Measurements from ENCODE around the gene SLC35B3.

- TF ChIP-seq EZH2 (IDR thresholded peaks at IDR 0.05; ENCODE audit: borderline replicate concordance, low read depth, low read length, poor library complexity, severe bottlenecking): no peak
- TF ChIP-seq CTCF (conservative IDR thresholded peaks at IDR 0.05; ENCODE audit: low read depth, low read length): no peak
Observed at GRCh38 chr6:8391934-8392333, 43.4 kb downstream of the SLC35B3 start.

Data from A673 (cell line).